GM18517 (cell line): ENCODE measurements around the gene AGK.
A peak's percentile ranks its signal among the peaks of the same experiment; 100 is the strongest.
"Not testable (repeated sequence)": the region's sequence is repeated elsewhere in the genome, so short reads cannot be mapped to it uniquely, and the experiment has no call there.

Source experiments
- ATAC-seq: cut with Tn5 transposase; IDR thresholded peaks from one replicate; pipeline ENCODE4 v1.9.1; 2021; ENCODE audit warnings: mild to moderate bottlenecking, moderate library complexity; ENCODE audit not compliant: unreplicated experiment

Gene AGK

DNA sequence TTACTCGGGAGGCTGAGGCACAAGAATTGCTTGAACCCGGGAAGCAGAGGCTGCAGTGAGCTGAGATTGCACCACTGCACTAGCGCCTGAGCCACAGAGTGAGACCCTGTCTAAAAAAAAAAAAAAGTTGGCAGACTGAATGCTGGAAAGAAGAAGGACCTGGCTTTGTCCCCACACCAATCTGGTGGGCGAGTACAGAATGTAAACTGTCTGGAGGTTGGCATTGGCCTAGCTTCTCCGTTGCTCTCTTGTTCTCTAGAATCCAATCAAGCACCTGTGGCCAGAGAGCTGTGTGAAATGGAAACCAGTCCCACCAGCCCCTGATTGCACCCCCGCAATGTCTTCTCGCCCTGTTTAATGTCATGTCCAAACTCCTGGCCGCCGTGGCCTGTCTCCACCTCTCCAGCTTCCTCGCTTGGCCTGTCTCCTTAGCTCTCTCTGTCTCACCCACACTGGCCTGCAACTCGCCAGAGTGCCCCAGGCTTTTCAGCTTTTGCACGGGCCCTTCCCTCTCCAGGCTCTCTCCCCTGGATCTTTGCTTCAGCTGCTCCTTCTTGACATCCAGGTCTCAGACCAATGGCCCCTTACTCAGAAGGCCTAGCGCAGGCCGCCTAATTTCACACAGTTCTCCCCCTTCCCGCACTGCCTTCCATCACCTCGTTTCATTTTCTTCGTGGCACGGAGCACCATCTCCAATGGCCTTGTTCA is 670 bp upstream of the AGK start:
- no peak for ATAC-seq

GRCh38 chr7:141551782-141552181 is 572 bp downstream of the AGK start:
- no peak for ATAC-seq

DNA sequence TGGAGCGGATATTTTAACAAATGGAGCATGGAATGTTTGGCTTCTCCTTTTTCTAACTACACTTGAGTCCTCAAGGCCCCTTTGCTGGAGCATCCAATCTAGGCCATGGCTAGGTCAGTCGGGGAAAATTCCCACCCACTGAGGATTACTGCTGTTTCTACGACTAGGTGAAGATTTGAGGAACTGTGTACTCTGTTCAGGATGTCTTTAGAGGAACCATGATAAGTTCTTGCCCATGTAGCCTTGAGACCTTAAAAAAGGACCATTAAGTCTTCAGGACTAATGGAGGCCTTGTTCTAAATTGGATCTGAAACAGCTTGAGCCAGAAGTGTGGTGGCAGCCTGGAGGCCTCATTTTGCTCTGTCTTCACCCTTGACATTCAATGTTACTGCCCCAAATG is 6.2 kb downstream of the AGK start:
- no peak for ATAC-seq

DNA sequence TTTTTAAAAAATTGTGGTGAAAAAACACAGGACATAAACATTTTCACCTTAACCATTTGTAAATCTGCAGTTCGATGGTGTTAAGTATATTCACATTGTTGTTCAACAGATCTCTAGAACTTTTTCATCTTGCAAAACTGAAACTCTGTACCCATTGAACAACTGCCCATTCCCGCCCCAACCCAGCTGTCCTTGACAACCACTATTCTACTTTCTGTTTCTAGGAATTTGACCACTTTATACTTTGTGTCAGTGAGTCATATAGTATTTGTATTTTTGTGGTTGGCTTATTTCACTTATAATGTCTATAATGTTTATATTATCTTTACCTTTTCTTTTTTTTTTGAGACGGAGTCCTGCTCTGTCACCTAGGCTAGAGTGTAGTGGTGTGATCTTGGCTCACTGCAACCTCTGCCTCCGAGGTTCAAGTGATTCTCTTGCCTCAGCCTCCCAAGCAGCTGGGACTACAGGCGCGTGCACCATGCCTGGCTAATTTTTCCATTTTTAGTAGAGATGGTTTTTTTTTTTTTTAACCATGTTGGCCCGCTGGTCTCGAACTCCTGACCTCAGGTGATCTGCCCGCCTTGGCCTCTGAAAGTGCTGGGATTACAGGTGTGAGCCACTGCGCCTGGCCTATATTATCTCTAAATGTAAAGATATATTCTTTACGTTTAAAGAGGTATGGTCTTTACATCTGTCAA is 6.8 kb downstream of the AGK start:
- ATAC-seq = peak; percentile 67

DNA sequence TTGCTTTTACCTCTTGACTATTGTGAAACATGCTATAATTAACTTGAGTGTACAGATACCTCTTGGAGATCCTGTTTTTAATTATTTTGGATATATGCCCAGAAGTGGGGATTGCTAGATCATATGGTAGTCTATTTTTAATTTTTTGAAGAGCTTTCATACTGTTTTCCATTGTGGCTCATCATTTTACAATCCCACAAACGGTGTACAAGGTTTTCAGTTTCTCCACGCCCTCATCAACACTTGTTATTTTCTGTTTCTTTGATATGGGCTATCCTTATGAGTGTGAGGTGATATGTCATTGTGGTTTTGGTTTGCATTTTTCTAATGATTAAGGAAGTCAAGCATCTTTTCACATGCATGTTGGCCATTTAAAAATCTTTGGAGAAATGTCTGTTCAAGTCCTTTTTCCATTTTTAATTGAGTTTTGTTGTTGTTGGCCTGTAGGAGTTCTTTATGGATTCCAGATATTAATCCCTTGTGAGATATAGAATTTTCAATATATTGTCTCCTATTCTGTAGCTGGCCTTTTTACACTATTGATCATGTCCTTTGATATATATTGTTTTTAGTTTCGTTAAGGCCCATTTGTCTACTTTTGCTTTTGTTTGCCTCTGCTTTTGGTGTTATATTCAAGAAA is 7.5 kb downstream of the AGK start:
- peak; percentile 80 for ATAC-seq

DNA sequence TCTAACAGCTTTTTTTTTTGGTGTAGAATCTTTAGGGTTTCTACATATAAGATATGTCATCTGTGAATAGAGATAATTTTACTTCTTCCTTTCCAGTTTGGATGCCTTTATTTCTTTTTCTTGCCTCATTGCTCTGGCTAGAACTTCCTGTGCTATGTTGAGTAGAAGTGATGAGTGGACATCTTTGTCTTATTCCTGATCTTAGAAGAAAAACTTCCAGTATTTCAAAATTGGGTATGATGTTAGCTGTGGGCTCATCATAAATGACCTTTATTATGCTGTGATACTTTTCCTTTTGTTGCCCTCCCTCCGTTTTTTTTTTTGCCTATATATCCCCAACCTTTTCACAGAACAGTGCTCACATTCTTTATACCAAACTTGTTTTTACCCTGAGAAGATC is 8.8 kb downstream of the AGK start:
- ATAC-seq = no peak

GRCh38 chr7:141562036-141562435 is 10.8 kb downstream of the AGK start:
- ATAC-seq = no peak

DNA sequence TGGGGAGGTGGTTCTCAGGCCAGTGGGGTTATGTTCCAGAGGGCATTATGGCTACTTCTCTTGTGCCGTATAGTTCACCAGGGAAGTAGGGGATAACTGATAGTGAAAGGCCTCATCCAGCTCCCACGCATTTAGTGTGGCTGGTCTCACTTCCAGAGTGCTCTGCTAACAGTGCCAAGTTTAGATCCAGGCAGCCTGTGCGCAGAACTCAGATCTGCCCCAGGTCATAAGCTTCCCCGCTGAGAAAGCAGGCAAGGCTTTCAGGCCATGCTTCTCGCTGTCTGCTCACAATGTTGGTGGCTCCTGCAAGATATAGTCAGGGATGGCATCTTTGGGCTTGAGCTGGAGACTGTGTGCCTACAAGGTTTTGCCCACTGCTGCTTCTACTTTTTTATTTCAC is 11.3 kb downstream of the AGK start:
- no peak for ATAC-seq

- no peak for ATAC-seq
These were observed 11.8 kb downstream of the AGK start for GRCh38 chr7:141562972-141563371.

DNA sequence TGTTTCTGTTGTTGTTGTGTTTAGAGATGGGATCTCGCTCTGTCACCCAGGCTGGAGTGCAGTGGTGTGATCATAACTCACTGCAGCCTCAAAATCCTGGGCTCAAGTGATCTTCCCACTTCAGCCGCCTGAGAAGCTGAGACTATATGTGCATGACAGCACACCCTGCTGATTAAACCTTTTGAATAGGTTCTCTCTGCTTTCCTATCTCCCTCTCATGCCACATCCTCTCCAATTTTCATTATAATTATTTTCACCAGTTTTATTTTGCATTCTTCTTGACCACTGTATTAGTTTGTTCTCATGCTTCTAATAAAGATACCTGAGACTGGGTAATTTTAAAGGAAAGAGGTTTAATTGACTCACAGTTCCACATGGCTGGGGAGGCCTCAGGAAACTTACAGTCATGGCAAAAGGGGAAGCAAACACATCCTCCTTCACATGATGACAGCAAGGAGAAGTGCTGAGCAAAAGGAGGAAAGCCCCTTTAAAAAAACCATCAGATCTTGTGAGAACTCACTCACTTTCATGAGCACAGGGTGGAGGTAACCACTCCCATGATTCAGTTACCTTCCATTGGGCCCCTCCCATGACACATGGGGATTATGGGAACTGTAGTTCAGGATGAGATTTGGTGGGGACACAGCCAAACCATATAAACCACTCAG is 12.9 kb downstream of the AGK start:
- ATAC-seq = no peak

- no peak for ATAC-seq
These were observed 16.2 kb downstream of the AGK start for GRCh38 chr7:141567432-141567831.

DNA sequence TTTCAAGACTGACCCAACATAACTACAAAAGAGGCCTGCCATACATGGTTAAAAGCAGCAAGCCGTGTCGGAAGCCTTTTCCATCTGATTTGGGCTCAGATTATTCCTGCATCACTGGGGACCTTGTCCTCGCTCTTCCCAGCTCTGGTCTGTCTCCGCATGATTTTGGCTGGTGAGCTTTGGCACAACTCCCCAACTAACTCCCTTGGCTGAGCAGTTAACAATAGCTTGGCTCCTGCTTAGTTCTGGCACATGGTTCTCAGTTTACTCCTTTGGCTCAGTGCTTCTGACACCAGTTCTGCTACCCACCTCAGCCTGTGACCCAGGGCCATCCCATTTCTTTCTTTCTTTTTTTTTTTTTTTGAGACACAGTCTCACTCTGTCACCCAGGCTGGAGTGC is 17.0 kb downstream of the AGK start:
- ATAC-seq = no peak

- ATAC-seq = no peak
These were observed 19.8 kb downstream of the AGK start for GRCh38 chr7:141571059-141571458.

GRCh38 chr7:141572175-141572574 is 21.0 kb downstream of the AGK start:
- no peak for ATAC-seq

DNA sequence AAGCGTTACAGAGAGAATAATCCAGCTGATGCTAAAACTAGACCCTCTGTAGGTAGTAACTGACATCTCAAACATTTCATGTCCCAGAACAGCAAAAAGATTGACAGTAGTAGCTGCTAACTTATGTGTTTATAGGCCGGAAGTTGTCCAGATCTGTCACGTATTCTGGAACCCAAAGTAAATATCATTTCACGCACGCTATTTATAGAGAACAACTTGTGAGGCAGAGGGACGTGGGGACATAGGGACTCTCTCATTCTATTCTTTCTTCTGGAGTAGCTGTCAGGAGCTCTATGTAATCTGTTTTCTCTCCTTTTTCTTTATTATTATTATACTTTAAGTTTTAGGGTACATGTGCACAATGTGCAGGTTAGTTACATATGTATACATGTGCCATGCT is 22.3 kb downstream of the AGK start:
- ATAC-seq = no peak

DNA sequence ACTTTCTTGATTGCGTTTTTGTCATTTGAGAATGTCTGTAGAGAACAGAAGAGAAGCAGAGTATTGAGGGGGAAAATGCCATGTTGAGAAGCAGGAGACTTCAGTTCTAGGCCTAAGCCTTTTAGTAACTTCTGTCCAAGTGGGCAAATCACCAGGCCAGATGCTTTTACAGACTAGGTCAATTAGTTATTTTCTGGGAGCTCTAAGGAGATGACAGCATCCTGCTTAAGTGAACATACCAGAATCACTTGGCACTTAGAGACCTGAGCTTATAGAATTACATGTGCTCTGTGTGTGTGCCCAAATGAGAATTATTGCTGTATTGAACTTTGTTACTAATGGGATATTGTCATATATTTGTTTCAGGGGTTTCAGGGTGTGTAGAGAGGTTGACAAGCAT is 24.0 kb downstream of the AGK start:
- no peak for ATAC-seq

DNA sequence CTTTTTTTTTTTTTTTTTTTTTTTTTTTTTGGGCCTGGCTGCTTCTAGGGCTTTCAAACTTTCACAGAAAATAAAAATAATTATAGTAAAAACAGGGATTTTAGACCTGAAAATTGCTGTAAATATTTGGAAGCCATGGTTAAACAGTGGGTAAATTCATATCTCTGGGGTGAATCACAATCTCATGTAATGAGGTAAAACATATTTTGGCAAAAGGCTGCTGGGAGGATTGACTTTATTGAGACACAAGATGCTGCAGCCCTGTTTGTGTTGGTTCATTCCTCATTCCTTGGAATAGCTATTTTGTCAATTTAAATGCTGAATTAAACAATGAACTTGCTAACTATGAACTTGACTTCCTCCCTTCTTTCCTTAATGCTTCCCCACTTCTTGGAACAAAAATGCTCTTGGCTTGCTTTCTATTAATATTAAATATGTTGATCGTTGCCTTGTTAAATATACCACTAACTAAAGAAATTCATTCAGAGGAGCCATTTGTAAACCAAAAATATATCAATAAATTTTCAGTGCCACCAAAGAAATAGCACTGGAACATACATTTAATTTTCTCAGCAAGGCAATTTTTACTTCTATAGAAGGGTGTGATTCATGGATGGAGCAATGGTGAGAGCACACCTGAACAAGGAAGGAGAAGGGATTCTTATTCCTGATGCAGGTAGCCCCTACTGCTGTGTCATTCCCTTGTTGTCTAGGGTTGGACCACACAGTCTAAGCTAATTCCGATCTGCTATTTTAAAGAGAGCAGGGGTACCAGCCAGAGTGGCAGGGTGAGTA is 24.6 kb downstream of the AGK start:
- no peak for ATAC-seq

DNA sequence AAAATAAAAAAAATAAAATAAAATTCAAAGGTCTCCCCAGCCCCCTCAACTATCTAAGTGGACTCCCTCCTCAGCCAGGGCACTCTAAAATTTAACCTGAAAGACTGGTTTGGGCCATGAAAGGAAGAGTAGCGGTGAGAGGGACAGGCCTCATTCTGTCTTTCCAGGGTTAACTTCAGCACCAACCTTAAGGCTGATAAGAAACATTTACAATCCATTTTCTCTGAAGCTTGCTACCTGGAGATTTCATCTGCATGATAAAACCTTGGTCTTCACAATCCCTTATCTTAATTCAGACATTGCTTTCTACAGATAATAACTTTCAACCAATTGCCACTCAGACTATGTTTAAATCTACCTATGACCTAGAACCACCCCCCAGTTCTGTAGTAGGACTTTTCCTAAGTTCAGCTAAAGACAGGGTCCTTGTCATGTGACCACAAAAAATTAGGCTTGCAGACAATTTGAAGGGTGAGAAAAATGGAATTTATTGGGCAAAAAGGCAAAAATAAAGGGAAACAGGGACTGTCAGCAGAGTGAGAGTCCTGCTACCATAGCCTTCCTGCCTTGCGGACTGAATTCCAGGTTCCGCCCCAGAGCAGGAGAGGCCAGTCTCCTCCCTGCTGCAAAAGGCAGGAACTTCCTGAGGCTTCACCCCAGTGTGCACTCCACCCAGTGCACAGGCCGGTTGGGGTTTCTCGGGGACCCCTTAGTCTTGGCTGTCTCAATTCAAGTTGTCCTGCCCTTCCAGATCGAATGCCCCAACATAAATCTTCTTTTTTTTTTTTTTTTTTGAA is 26.0 kb downstream of the AGK start:
- no peak for ATAC-seq

- not testable (repeated sequence) for ATAC-seq
These were observed 28.7 kb downstream of the AGK start for GRCh38 chr7:141579953-141580352.

- ATAC-seq = not testable (repeated sequence)
These were observed 30.9 kb downstream of the AGK start for GRCh38 chr7:141582063-141582462.
